WTC11 (cell line): Measurements from ENCODE around the gene SRPK1.

Experiments
- ESRRA ChIP-seq: sonication (generic); formaldehyde crosslinking; IDR thresholded peaks from 2 replicates; pipeline ENCODE4 v1.8.1; 2022; ENCODE audit warnings: mild to moderate bottlenecking, missing genetic modification reagents, borderline replicate concordance
- NR2C2 ChIP-seq: sonication (generic); formaldehyde crosslinking; IDR thresholded peaks from 2 replicates; pipeline ENCODE4 v1.8.0; 2022; ENCODE audit warnings: mild to moderate bottlenecking, missing genetic modification reagents
- TEAD4 ChIP-seq: sonication (generic); formaldehyde crosslinking; IDR thresholded peaks from 2 replicates; pipeline ENCODE4 v1.8.0; 2022; ENCODE audit warnings: mild to moderate bottlenecking, missing genetic modification reagents
- TF ChIP-seq, protein P1 (sequence below): fragments of 200-600 bp; IDR thresholded peaks from 2 replicates; pipeline ENCODE4 v1.8.0; 2022; ENCODE audit warnings: antibody characterized with exemption
- TF ChIP-seq, protein P2 (sequence below): sonication (generic); formaldehyde crosslinking; IDR thresholded peaks from 2 replicates; pipeline ENCODE4 v1.8.0; 2022; ENCODE audit warnings: mild to moderate bottlenecking, missing genetic modification reagents

DNA sequence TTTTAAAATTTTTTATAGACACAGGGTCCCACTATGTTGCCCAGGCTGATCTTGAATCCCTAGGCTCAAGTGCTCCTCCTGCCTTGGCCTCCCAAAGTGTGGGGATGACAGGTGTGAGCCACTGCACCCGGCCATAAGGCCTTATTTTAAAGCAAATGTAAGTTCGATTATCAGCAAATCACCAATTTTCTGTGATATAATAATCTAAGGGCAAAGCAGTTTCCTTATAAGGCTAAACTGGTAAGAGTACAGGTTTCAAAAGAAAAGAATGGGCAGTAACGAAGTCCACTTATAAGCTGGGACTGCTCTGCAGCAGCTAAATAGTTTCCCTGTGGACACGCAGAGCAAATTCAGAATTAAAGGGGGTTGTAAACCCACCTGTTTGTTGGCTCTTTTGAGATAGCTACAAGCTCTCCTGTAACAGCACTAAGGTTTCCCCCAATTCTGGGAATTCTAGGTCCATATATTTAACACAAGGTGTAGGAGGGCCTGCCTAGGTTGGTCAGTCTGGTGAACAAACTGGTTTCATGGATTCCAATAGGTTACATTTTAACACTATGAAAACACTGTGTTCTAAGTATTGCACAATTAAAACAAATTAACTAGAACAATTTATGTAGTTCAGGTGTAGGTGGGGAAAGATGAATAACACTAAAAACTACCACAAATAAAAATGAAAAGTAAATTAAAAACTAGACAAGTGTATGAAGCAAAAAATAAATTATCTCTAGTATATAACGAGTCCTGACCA, 89.5 kb downstream of the SRPK1 start:
- TF ChIP-seq TEAD4 (CRISPR knock-in tag) (no peak), ESRRA (CRISPR knock-in tag) (no peak), NR2C2 (CRISPR knock-in tag) (no peak)
- TF ChIP-seq, protein P1, sequence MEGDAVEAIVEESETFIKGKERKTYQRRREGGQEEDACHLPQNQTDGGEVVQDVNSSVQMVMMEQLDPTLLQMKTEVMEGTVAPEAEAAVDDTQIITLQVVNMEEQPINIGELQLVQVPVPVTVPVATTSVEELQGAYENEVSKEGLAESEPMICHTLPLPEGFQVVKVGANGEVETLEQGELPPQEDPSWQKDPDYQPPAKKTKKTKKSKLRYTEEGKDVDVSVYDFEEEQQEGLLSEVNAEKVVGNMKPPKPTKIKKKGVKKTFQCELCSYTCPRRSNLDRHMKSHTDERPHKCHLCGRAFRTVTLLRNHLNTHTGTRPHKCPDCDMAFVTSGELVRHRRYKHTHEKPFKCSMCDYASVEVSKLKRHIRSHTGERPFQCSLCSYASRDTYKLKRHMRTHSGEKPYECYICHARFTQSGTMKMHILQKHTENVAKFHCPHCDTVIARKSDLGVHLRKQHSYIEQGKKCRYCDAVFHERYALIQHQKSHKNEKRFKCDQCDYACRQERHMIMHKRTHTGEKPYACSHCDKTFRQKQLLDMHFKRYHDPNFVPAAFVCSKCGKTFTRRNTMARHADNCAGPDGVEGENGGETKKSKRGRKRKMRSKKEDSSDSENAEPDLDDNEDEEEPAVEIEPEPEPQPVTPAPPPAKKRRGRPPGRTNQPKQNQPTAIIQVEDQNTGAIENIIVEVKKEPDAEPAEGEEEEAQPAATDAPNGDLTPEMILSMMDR = no peak
- TF ChIP-seq, protein P2, sequence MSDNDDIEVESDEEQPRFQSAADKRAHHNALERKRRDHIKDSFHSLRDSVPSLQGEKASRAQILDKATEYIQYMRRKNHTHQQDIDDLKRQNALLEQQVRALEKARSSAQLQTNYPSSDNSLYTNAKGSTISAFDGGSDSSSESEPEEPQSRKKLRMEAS (CRISPR knock-in tag) = no peak
